Measurements from ENCODE around the gene LCN10. TPM values are rescaled to one million over a fixed set of nuclear protein-coding genes. Genes with fewer than 3 reads are reported as not detected.

LCN10 gene
- total RNA-seq, 1 experiment from 2014 or later: 1.5 TPM

GRCh38 chr9:136724772-136725171, 18.0 kb downstream of the LCN10 start:
- no peak overlapping the region for H2BK120ac ChIP-seq (ENCODE audit: low read depth, low read length, poor library complexity, severe bottlenecking)
- no CpG with 5 or more reads among the region's 7 CpGs for WGBS (ENCODE audit: extremely low coverage, insufficient read length, low lambda C conversion rate)
- H3K18ac ChIP-seq (ENCODE audit: insufficient read length, low read depth, low read length): no peak overlapping the region
- no peak overlapping the region for H3K23ac ChIP-seq (ENCODE audit: insufficient read length, low read depth, low read length)
- H3K27me3 ChIP-seq (ENCODE audit: insufficient read depth, low read length): no peaks in the 10 kb centered on the region
- no peak overlapping the region for H2BK20ac ChIP-seq (ENCODE audit: low read depth, low read length, poor library complexity, severe bottlenecking)
- H4K8ac ChIP-seq (replicated peaks; ENCODE audit: insufficient read length, low read depth, low read length): no peak overlapping the region
- Mint-ChIP-seq H3K36me3 (ENCODE audit: insufficient read depth in 1 of 3, low read depth in 3 of 3) (peaks cover 31 to 42% (median 41%) of the 10 kb centered on the region in 3 experiments), H3K9me3 (no peaks in the 10 kb centered on the region; a peak in 1 of 5 replicates), H3K4me3 (no peak overlapping the region), H3K4me1 (peaks cover 13 to 23% of the 10 kb centered on the region in 2 experiments), H3K27ac (no peak overlapping the region), H3K27me3 (ENCODE audit: low read depth) (peaks cover 6% of the 10 kb centered on the region)
- no peak for DNase-seq
- H3K9ac ChIP-seq (ENCODE audit: extremely low read depth, insufficient read length, low read length): no peak overlapping the region
- no peaks in the 10 kb centered on the region for H3K9me3 ChIP-seq (ENCODE audit: control insufficient read depth, low read depth, low read length)
- H3K23me2 ChIP-seq (ENCODE audit: insufficient read length, low read depth, low read length, poor library complexity, severe bottlenecking): peaks cover 10% of the 10 kb centered on the region
- H3K79me1 ChIP-seq (ENCODE audit: insufficient read depth, low read depth, low read length, poor library complexity, severe bottlenecking): peaks cover 6% of the 10 kb centered on the region
- no peak overlapping the region for H3K4ac ChIP-seq (ENCODE audit: low read depth, low read length)
- H3K56ac ChIP-seq (ENCODE audit: insufficient read length, low read depth, low read length): no peak overlapping the region
- no peak overlapping the region for H3K4me2 ChIP-seq (ENCODE audit: insufficient read depth, insufficient read length, low read length)
- no peaks in the 10 kb centered on the region for H3K4me1 ChIP-seq (ENCODE audit: insufficient read depth, low read length)
- no peak overlapping the region for H2BK12ac ChIP-seq (ENCODE audit: insufficient read length, low read depth, low read length)
- no peaks in the 10 kb centered on the region for H4K20me1 ChIP-seq (ENCODE audit: control insufficient read depth, insufficient read depth, insufficient read length)
- no peak overlapping the region for H2BK15ac ChIP-seq (ENCODE audit: low read depth, low read length)
- H3K14ac ChIP-seq (ENCODE audit: insufficient read depth, low read length): no peak overlapping the region
- no peak overlapping the region for H2AFZ ChIP-seq (ENCODE audit: low read length)
- peaks cover 11% of the 10 kb centered on the region; the same call in 1 of the 2 replicates for H3K79me2 ChIP-seq (ENCODE audit: insufficient read depth, low read length)
- no peak overlapping the region for H4K91ac ChIP-seq (ENCODE audit: insufficient read length, low read depth, low read length)
- H3T11ph ChIP-seq (ENCODE audit: low read length): no peak overlapping the region
- no peak overlapping the region for H3K27ac ChIP-seq (ENCODE audit: insufficient read length, low read depth, low read length)
- no peak overlapping the region for H2BK5ac ChIP-seq (ENCODE audit: insufficient read length, low read length)
- H2AK5ac ChIP-seq (ENCODE audit: insufficient read length, low read length): no peak overlapping the region
- no peak for TF ChIP-seq CTCF (conservative IDR thresholded peaks at IDR 0.05)
- no peak overlapping the region for H4K5ac ChIP-seq (ENCODE audit: insufficient read length, low read depth, low read length)
